ENCODE data around the gene P2RY1.

Gene P2RY1, protein sequence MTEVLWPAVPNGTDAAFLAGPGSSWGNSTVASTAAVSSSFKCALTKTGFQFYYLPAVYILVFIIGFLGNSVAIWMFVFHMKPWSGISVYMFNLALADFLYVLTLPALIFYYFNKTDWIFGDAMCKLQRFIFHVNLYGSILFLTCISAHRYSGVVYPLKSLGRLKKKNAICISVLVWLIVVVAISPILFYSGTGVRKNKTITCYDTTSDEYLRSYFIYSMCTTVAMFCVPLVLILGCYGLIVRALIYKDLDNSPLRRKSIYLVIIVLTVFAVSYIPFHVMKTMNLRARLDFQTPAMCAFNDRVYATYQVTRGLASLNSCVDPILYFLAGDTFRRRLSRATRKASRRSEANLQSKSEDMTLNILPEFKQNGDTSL

DNA sequence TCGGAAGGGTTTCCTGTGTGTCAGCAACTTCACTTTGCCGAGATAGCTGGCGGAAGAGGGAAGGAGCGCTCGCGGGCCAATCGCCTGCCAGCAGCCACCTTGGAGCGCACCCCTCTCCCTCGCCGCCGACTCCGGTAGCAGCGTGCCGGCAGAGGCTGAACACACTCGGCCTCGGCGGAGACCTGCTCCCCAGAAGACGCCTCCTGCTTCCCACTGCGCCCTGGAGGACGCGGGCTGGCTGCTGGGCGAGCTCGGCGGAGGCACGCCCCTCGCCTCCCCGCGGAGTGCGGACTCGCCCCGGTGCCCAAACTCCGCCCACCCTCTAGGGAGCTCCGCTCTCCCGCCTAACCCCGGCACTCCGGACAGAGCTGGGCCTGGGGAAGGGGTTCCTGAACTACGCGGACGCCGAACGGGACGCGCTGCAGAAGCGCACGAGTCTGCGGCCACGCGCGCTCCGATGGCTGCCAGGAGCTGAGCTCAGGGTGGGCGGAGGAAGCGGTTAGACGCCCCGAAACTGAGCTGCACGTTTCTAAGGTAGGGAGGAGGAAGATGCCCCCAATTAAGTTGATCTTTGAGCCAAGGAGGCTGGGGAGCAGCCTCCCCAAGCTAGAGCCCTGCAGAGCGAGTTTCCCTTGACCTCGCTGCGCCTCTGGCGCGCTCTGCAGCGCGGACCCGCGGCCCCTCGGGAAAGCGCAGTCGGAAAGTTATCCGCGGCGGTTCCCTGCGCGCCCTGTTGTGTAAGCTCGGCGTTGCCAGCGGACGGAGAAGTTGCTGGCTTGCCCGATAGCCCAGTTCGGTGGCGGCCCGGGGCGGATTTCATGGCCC is at the start of gene P2RY1:
Gene P2RY1, plus strand, starts transcription at position 356 of the 825 bp plus-strand sequence. CDS start 652 bp downstream, outside the sequence.
- DNase-seq (ENCODE audit: extremely low read depth, low read depth) = no peak
- peak; percentile 42 for TF ChIP-seq CTCF (IDR thresholded peaks at IDR 0.05; ENCODE audit: low read depth, low read length)

- no peak for TF ChIP-seq CTCF (IDR thresholded peaks at IDR 0.05; ENCODE audit: low read depth, low read length)
- no peak for DNase-seq (ENCODE audit: extremely low read depth, low read depth)
These were observed 47.8 kb upstream of the P2RY1 start for GRCh38 chr3:152786977-152787681.

GRCh38 chr3:152790651-152791387 is 44.1 kb upstream of the P2RY1 start:
- TF ChIP-seq CTCF (IDR thresholded peaks at IDR 0.05; ENCODE audit: low read depth, low read length) = no peak

GRCh38 chr3:152793969-152794368 is 41.0 kb upstream of the P2RY1 start:
- no peak for DNase-seq (ENCODE audit: extremely low read depth, low read depth)
- TF ChIP-seq CTCF (IDR thresholded peaks at IDR 0.05; ENCODE audit: low read depth, low read length) = no peak

More at GRCh38 chr3:152790651-152791387, 44.1 kb upstream of the P2RY1 start:
- no peak for DNase-seq (ENCODE audit: extremely low read depth, low read depth)

GRCh38 chr3:152797751-152798432 is 37.0 kb upstream of the P2RY1 start:
- DNase-seq (ENCODE audit: extremely low read depth, low read depth) = no peak
- TF ChIP-seq CTCF (IDR thresholded peaks at IDR 0.05; ENCODE audit: low read depth, low read length) = no peak

DNA sequence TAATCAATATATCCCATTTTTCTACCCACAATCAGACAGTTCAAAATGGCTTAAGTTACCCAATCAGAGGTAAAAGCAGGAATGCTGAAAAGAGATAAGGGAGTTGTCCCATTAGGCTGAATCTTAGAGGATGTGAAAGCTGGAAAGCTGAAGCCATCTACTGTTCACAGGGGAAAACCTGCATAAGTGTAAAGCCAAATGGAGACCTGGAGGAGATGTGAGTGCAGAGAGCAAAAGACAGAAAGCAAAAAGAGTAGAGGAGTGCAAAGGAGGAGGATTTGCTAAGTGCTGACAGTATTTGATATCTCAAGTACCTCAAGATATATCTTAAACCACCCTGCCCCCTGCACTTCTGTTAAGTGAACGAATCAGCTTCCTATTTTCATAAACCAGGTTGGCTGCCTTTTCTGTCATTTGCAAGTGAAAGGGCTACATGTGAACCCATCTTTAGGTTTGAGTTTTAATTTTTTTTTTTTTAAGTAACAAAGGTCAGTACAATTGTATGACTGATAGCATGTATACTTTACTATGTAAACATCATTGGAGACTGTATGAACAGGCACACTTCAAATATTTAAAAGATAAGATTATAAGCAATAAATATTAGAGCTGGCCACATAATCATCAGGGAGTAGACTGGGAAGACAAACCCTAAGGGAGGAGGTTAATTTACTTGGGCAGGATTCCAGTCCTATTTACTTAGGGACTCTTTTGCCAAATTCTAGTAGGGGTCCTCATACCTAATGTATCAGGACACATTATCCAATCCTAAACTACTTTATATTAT is 22.8 kb upstream of the P2RY1 start:
- DNase-seq (ENCODE audit: extremely low read depth, low read depth) = no peak
- no peak; the same call in none of the 2 replicates for TF ChIP-seq CTCF (IDR thresholded peaks at IDR 0.05; ENCODE audit: low read depth, low read length)
